Mesodermal cell (in vitro differentiated cells): Measurements from ENCODE around the gene SPRY1.
A peak's percentile ranks its signal among the peaks of the same experiment; 100 is the strongest.

Experiments
- H3K27ac ChIP-seq: 2 replicates; pipeline ENCODE4 v1.7.0; 2013; ENCODE audit warnings: mild to moderate bottlenecking, low read depth, low read length, moderate library complexity; ENCODE audit not compliant: severe bottlenecking
- H3K36me3 ChIP-seq: 2 replicates; pipeline ENCODE4 v1.7.1; 2013; ENCODE audit warnings: mild to moderate bottlenecking, low read length, moderate library complexity; ENCODE audit not compliant: control insufficient read depth, insufficient read depth
- H3K4me1 ChIP-seq: one replicate; pipeline ENCODE4 v1.7.1; 2013; ENCODE audit warnings: mild to moderate bottlenecking, low read length; ENCODE audit not compliant: insufficient read depth, control insufficient read depth, poor library complexity, severe bottlenecking
- H3K4me3 ChIP-seq: 2 replicates; pipeline ENCODE4 v1.7.0; 2013; ENCODE audit warnings: low read length, control low read depth, mild to moderate bottlenecking; ENCODE audit not compliant: insufficient read depth, poor library complexity, severe bottlenecking; ENCODE audit errors: extremely low read depth
- H3K9me3 ChIP-seq: 2 replicates; pipeline ENCODE4 v1.7.1; 2013; ENCODE audit warnings: mild to moderate bottlenecking, low read length, moderate library complexity; ENCODE audit not compliant: control insufficient read depth
- WGBS, 2 experiments: methylation state at CpG; one replicate each; pipeline ENCODE4 v1.1.5; 2013; ENCODE audit warnings: missing lambda C conversion rate in 2 of 2; ENCODE audit not compliant: insufficient coverage in 2 of 2; 5-methylcytosine and 5-hydroxymethylcytosine counted together

Gene SPRY1

GRCh38 chr4:123421937-123422781 is 25.6 kb downstream of the SPRY1 start:
- Histone ChIP-seq H3K9me3 (peaks cover 13% of the 10 kb centered on the region), H3K4me3 (no peak overlapping the region), H3K36me3 (no peaks in the 10 kb centered on the region), H3K4me1 (peaks cover 15% of the 10 kb centered on the region), H3K27ac (no peak overlapping the region)
- 96 to 100% methylated on average over 3 to 4 of the region's 9 CpGs for WGBS, 2 experiments

DNA sequence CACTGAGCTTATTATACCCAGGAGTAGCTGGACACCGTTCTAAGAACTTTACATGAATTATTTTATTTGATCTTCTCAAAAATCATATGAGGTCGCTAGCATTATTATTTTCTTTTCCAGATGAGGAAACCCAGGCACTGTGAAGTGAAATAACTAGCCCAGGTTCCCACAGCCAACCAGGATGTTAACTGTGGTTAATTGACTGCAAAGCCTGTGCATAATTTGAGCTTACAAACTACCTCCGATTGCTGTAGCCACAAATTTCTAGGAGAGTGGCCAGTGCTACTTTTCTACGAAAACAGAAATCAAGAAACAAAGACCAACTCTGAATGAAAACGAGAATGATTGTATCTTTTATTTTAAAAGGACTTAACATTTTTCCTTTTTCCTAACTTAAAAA is 27.2 kb downstream of the SPRY1 start:
- Histone ChIP-seq H3K4me1 (peaks cover under 1% of the 10 kb centered on the region), H3K9me3 (peaks cover 21% of the 10 kb centered on the region), H3K27ac (no peak overlapping the region), H3K36me3 (no peaks in the 10 kb centered on the region), H3K4me3 (no peak overlapping the region)
- 96 to 100% methylated on average over 2 of the region's 5 CpGs for WGBS, 2 experiments

DNA sequence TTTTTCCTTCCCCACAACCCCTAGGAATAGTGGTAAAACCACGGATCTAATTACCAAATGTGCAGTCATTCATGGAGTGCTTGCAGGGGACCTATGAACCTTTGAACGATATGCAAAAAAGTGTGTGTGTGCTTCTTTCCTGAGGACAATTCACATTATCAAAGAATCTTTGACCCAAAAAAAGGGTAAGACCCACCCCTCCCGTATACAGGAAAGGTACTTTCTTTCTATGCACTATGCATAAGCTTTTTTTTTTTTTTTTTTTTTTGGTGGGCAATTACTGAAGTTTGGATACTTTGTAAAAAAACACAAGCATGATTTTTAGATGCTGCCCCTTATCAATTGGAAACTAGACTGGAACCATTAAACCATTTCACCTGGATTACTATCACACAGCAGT is 31.4 kb downstream of the SPRY1 start:
- WGBS, 2 experiments = no CpG with 5 or more reads among the region's 3 CpGs
- H3K27ac ChIP-seq = no peak overlapping the region
- peaks cover 12% of the 10 kb centered on the region for H3K9me3 ChIP-seq
- no peaks in the 10 kb centered on the region for H3K36me3 ChIP-seq
- no peaks in the 10 kb centered on the region for H3K4me1 ChIP-seq
- H3K4me3 ChIP-seq = no peak overlapping the region

DNA sequence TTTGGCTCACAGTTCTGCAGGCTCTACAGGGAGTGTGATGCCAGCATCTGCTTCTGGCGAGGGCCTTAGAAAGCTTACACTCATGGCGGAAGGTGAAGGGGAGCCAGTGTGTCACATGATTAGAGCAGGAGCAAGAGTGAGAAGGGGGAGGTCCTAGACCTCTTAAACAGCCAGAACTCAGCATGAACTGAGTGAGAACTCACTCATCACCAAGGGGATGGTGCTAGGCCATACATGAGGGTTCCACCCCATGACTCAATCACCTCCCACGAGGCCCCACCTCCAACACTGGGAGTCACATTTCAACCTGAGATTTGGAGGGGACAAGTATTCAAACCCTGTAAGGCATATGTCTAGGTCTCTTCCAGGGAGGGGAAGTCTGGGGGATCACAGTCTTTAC is 33.4 kb downstream of the SPRY1 start:
- Histone ChIP-seq H3K4me1 (no peaks in the 10 kb centered on the region), H3K9me3 (peaks cover 12% of the 10 kb centered on the region), H3K36me3 (no peaks in the 10 kb centered on the region), H3K27ac (no peak overlapping the region), H3K4me3 (no peak overlapping the region)
- WGBS, 2 experiments = 80 to 100% methylated on average over 1 to 2 of the region's 3 CpGs

- Histone ChIP-seq H3K9me3 (peaks cover 13% of the 10 kb centered on the region), H3K36me3 (no peaks in the 10 kb centered on the region), H3K27ac (no peak overlapping the region), H3K4me1 (no peaks in the 10 kb centered on the region), H3K4me3 (no peak overlapping the region)
- no CpG with 5 or more reads among the region's 2 CpGs for WGBS, 2 experiments
Observed at GRCh38 chr4:123430501-123430900, 33.9 kb downstream of the SPRY1 start.

- Histone ChIP-seq H3K36me3 (no peaks in the 10 kb centered on the region), H3K27ac (no peak overlapping the region), H3K4me1 (no peaks in the 10 kb centered on the region), H3K9me3 (peaks cover 7% of the 10 kb centered on the region), H3K4me3 (no peak overlapping the region)
- WGBS, 2 experiments = no CpG with 5 or more reads among the region's 7 CpGs
Observed at GRCh38 chr4:123433573-123433972, 37.0 kb downstream of the SPRY1 start.

DNA sequence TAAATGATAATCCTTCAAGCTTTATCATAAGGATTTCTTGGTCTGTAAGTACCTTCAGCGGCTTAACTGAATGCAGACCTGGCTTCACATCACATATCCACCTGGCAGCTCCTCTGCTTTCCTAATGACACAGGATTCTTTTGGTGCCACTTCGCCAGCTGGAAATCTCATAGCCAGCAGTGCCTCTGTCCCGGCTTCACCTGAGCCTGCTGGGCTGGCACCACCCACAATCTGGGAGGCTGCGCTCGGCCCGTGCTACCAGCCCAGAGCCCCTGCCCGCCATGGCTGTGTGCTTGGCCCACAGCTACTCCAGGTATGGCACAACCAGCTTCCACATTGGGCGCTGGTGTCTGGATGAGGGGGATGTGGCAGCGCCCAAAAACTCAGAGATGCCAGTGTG is 37.4 kb downstream of the SPRY1 start:
- no peak overlapping the region for H3K4me3 ChIP-seq
- no peaks in the 10 kb centered on the region for H3K4me1 ChIP-seq
- H3K36me3 ChIP-seq = no peaks in the 10 kb centered on the region
- peaks cover 7% of the 10 kb centered on the region for H3K9me3 ChIP-seq
- H3K27ac ChIP-seq = no peak overlapping the region
- 75 to 88% methylated on average over 4 to 9 of the region's 9 CpGs for WGBS, 2 experiments

DNA sequence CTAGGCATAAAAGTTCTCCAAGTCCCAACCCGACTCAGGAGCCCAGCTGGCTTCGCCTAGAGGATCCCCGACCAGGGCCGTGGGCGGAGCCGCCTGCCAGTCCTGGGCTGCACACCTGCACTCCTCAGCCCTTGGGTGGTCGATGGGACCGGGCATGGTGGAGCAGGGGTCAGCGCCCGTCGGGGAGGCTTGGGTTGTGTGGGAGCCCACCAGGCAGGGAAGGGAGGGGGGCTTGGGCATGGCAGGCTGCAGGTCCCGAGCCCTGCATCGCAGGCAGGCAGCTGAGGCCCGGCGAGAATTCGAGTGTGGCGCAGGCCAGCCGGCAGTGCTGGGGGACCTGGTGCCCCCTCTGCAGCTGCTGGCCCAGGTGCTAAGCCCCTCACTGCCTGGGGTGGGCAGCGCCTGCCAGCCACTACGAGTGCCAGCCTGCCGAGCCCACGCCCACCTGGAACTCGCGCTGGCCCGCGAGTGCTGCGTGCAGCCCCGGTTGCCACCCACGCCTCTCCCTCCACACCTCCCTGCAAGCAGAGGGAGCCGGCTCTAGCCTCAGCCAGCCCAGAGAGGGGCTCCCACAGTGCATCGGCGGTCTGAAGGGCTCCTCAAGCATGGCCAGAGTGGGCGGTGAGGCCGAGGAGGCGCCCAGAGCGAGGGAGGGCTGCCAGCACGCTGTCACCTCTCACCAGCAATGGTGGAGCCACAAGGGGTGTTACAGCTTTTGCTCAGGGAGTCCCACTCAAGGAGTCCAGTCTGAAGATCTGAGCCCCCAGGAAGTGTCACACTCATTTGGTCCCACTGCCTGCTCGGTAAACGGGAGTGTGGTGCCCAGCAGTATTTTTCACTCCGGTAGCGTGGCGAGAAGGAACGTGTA is 38.9 kb downstream of the SPRY1 start:
- Histone ChIP-seq H3K27ac (no peak overlapping the region), H3K4me3 (no peak overlapping the region), H3K9me3 (peaks cover 7% of the 10 kb centered on the region), H3K4me1 (no peaks in the 10 kb centered on the region), H3K36me3 (no peaks in the 10 kb centered on the region)
- WGBS, 2 experiments = 96 to 97% methylated on average over 38 to 43 of the region's 43 CpGs

- 50% methylated on average over 2 to 3 of the region's 3 CpGs for WGBS, 2 experiments
- peaks cover 7% of the 10 kb centered on the region for H3K9me3 ChIP-seq
Observed at GRCh38 chr4:123438031-123438430, 41.4 kb downstream of the SPRY1 start.

DNA sequence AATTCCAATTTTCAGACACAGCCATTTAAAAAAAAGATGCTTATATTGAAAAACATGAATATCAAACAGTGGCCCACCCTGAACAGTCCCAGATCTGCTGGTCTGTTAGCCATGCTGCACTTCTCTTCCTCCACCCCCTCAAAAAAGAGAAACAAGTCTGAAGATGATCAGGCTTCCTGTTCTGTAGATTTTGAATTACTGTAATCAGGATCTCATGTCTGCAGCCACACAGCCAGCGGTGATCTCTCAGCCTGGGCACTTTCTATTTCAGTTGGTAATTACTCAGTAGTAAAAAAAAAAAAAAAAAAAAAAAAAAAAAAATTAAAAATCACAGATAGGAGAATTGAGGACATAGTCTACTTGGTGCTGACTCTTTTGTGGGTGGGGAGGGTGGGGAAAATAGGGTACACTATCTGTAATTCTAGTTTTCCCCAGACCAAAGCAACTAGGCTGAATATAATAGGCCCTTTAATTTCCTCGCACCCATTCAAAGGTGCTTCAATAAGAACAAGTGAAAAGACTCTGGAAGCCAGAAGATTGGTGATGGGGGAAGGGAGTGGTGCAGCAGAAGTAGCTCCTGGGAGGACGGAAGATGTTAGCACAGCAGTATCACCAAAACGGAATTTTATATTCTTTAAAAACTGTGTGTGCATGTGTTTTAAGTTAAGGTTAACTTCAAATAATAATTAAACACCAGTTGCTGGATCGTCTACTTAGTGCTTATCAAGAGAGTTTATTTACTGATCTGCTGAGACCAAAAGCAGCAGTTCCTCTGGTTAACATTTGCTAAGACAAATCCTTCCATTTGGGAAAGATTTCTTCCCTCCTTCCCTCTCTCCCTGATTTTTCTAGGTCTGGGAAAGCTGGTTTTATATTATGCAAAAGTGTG is 47.0 kb downstream of the SPRY1 start:
- WGBS, 2 experiments = no CpG with 5 or more reads among the region's 5 CpGs
- Histone ChIP-seq H3K4me3 (no peak overlapping the region), H3K27ac (peak overlapping the region; percentile 89), H3K4me1 (peaks cover 15% of the 10 kb centered on the region), H3K36me3 (no peaks in the 10 kb centered on the region), H3K9me3 (no peaks in the 10 kb centered on the region)

More at GRCh38 chr4:123438031-123438430, 41.4 kb downstream of the SPRY1 start:
- Histone ChIP-seq H3K4me3 (no peak overlapping the region), H3K4me1 (peaks cover 1% of the 10 kb centered on the region), H3K36me3 (no peaks in the 10 kb centered on the region), H3K27ac (no peak overlapping the region)
